ENCODE measurements around the gene SHC2.

Gene SHC2

DNA sequence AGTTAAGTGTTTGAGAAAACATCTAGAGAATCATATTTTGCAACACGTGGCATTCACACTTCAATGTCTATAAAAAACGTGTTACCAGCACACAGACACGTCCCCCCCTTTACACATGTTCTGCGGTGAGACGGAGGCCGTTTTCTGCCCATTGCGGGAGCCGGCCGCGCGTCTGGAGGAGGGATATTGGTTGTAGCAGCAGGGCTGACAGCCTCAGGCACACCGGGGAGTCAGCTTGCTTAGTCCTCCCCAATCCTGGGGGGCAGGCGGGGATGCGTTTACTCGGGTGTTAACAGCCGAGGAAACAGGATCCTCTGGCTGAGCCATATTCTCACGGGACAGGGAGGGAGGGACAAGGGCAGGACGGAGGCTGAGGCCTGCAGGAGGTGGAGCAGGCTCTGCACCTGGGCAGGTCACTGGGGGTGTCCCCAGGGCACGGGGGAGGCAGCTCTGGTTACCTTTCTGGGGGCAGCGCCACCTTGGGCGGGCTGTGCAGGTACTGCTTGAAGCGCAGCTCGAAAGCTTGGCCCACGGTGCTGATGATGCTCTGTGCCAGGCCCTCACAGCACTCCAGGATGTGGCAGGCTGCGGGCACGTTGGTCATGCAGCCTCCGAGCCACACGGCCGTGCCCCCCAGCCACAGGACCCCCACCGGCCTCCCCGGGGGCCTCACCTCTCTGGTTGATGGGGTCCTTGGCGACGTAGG, 25.0 kb downstream of the SHC2 start:
- Histone ChIP-seq H3K36me3 (ENCODE audit: control insufficient read depth in 2 of 2, insufficient read depth in 1 of 2, low read length in 2 of 2) (peaks cover 3 to 27% of the 10 kb centered on the region in 2 experiments; a peak in 1 of 3 replicates), H3K27ac (ENCODE audit: extremely low read depth, low read depth, low read length) (no peak overlapping the region), H3K4me3 (ENCODE audit: low read depth, low read length) (no peak overlapping the region), H3K4me1 (ENCODE audit: control insufficient read depth, insufficient read depth, low read length) (no peaks in the 10 kb centered on the region), H3K9me3 (ENCODE audit: control insufficient read depth, insufficient read depth, low read depth, low read length) (no peaks in the 10 kb centered on the region)
- ChIA-PET CTCF (no interaction called here), POLR2A (no interaction called here)
- TF ChIP-seq ZNF140 (tag by site-specific recombination; IDR thresholded peaks at IDR 0.05) (no peak), GLI2 (tag by site-specific recombination; IDR thresholded peaks at IDR 0.05; ENCODE audit: borderline replicate concordance, low read depth) (no peak), HIC1 (tag by site-specific recombination; IDR thresholded peaks at IDR 0.05) (peak; percentile 20; the same call in 1 of the 2 replicates), ZFP37 (tag by site-specific recombination; IDR thresholded peaks at IDR 0.05) (no peak), WT1 (tag by site-specific recombination; IDR thresholded peaks at IDR 0.05) (peak; percentile 64), SP3 (tag by site-specific recombination; IDR thresholded peaks at IDR 0.05) (no peak), FEZF1 (tag by site-specific recombination; IDR thresholded peaks at IDR 0.05) (no peak), ZSCAN16 (tag by site-specific recombination; IDR thresholded peaks at IDR 0.05) (no peak)
- TF ChIP-seq, protein P1, sequence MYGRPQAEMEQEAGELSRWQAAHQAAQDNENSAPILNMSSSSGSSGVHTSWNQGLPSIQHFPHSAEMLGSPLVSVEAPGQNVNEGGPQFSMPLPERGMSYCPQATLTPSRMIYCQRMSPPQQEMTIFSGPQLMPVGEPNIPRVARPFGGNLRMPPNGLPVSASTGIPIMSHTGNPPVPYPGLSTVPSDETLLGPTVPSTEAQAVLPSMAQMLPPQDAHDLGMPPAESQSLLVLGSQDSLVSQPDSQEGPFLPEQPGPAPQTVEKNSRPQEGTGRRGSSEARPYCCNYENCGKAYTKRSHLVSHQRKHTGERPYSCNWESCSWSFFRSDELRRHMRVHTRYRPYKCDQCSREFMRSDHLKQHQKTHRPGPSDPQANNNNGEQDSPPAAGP (tag by site-specific recombination; IDR thresholded peaks at IDR 0.05), result peak; percentile 48; the same call in 1 of the 2 replicates
- TF ChIP-seq, protein P2, sequence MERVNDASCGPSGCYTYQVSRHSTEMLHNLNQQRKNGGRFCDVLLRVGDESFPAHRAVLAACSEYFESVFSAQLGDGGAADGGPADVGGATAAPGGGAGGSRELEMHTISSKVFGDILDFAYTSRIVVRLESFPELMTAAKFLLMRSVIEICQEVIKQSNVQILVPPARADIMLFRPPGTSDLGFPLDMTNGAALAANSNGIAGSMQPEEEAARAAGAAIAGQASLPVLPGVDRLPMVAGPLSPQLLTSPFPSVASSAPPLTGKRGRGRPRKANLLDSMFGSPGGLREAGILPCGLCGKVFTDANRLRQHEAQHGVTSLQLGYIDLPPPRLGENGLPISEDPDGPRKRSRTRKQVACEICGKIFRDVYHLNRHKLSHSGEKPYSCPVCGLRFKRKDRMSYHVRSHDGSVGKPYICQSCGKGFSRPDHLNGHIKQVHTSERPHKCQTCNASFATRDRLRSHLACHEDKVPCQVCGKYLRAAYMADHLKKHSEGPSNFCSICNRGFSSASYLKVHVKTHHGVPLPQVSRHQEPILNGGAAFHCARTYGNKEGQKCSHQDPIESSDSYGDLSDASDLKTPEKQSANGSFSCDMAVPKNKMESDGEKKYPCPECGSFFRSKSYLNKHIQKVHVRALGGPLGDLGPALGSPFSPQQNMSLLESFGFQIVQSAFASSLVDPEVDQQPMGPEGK (tag by site-specific recombination; IDR thresholded peaks at IDR 0.05), result no peak

- CTCF ChIA-PET, result no interaction called here
- TF ChIP-seq INSM2 (tag by site-specific recombination; IDR thresholded peaks at IDR 0.05), result no peak
- TF ChIP-seq SALL2 (tag by site-specific recombination; IDR thresholded peaks at IDR 0.05; ENCODE audit: borderline replicate concordance), result no peak
- no peak for TF ChIP-seq HOXC10 (CRISPR knock-in tag; IDR thresholded peaks at IDR 0.05)
- no peak for TF ChIP-seq MEIS1 (CRISPR knock-in tag; IDR thresholded peaks at IDR 0.05; ENCODE audit: borderline replicate concordance)
- TF ChIP-seq, protein P3, sequence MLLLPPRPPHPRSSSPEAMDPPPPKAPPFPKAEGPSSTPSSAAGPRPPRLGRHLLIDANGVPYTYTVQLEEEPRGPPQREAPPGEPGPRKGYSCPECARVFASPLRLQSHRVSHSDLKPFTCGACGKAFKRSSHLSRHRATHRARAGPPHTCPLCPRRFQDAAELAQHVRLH (tag by site-specific recombination; IDR thresholded peaks at IDR 0.05), result no peak
- no peak for TF ChIP-seq ZSCAN23 (tag by site-specific recombination; IDR thresholded peaks at IDR 0.05)
- no peak for TF ChIP-seq ZBTB48 (tag by site-specific recombination; IDR thresholded peaks at IDR 0.05)
- no peak for TF ChIP-seq ATF2 (tag by site-specific recombination; IDR thresholded peaks at IDR 0.05; ENCODE audit: low read depth)
- TF ChIP-seq ZNF555 (tag by site-specific recombination; conservative IDR thresholded peaks at IDR 0.05), result no peak
- TF ChIP-seq ZNF292 (tag by site-specific recombination; IDR thresholded peaks at IDR 0.05; ENCODE audit: borderline replicate concordance, low read depth), result no peak
- TF ChIP-seq ZNF843 (tag by site-specific recombination; IDR thresholded peaks at IDR 0.05), result no peak
- no peak for TF ChIP-seq SP3 (tag by site-specific recombination; IDR thresholded peaks at IDR 0.05)
- no peak for TF ChIP-seq KLF1 (tag by site-specific recombination; IDR thresholded peaks at IDR 0.05)
- no peak for TF ChIP-seq ZNF776 (tag by site-specific recombination; IDR thresholded peaks at IDR 0.05; ENCODE audit: borderline replicate concordance)
Observed at GRCh38 chr19:435056-435706, 25.7 kb downstream of the SHC2 start.

More at GRCh38 chr19:435056-435706, 25.7 kb downstream of the SHC2 start:
- POLR2A ChIA-PET, result no interaction called here
- H3K9me3 ChIP-seq (ENCODE audit: control insufficient read depth, insufficient read depth, low read depth, low read length), result no peaks in the 10 kb centered on the region
- peaks cover 3 to 33% of the 10 kb centered on the region in 2 experiments; a peak in 1 of 3 replicates for H3K36me3 ChIP-seq (ENCODE audit: control insufficient read depth in 2 of 2, insufficient read depth in 1 of 2, low read length in 2 of 2)
- no peaks in the 10 kb centered on the region for H3K4me1 ChIP-seq (ENCODE audit: control insufficient read depth, insufficient read depth, low read length)
- no peak overlapping the region for H3K4me3 ChIP-seq (ENCODE audit: low read depth, low read length)
- peak overlapping the region; percentile 34; the same call in 1 of the 2 replicates for H3K27ac ChIP-seq (ENCODE audit: extremely low read depth, low read depth, low read length)

Measured in HEK293 (cell line).